ENCODE data around the gene TAF10. TPM values are rescaled to one million over a fixed set of nuclear protein-coding genes. Genes with fewer than 3 reads are reported as not detected.
A peak's percentile ranks its signal among the peaks of the same experiment; 100 is the strongest.

Gene TAF10
- 76.0 TPM for total RNA-seq

DNA sequence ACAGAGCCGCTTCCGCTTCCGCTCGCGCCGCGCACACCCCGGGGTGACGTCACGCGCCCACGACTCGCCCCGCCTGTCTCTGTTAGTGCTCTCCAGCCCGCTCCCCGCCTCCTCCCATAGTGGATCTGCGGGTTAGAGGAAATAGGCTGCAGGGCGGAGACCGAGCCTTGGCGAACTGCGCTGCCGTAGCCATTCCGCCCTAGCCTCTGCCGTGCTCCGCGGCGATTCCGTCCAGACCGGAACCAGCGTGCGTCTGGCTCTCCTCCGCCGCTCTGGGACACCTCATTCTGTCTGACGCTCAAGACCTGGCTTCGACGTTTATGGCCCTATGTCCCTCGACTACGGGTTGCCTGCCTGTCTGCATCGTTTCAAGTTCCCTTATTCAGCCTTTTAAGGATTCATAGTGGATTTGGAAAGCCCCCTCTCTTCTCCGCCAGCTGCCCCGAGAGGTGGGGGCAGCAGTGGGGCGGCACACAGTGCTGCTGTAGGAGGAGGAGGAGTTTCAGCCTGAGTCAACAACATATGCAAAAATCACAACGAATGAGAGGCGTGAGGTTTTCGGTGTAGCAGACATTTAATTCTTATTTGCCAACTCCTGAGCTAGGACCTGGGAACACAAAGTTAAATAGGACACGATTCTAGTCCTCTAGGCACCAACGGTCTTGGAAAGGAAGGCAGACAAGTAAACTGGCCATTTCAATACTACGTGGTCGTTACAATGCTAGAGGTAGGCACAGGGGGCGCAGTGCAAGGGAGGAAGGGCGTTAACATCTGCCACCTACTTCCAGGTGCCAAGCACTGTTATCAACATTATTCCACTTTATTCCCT is at the start of gene TAF10:
Gene TAF10, minus strand, starts transcription at position 4 of the 829 bp plus-strand sequence. CDS start 27 bp downstream, outside the sequence.
- TF ChIP-seq, protein P1, sequence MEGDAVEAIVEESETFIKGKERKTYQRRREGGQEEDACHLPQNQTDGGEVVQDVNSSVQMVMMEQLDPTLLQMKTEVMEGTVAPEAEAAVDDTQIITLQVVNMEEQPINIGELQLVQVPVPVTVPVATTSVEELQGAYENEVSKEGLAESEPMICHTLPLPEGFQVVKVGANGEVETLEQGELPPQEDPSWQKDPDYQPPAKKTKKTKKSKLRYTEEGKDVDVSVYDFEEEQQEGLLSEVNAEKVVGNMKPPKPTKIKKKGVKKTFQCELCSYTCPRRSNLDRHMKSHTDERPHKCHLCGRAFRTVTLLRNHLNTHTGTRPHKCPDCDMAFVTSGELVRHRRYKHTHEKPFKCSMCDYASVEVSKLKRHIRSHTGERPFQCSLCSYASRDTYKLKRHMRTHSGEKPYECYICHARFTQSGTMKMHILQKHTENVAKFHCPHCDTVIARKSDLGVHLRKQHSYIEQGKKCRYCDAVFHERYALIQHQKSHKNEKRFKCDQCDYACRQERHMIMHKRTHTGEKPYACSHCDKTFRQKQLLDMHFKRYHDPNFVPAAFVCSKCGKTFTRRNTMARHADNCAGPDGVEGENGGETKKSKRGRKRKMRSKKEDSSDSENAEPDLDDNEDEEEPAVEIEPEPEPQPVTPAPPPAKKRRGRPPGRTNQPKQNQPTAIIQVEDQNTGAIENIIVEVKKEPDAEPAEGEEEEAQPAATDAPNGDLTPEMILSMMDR (IDR thresholded peaks at IDR 0.05) = peak in 2 of 3 experiments; percentile 43 to 47
- H3K4me3 ChIP-seq = peak within 1 kb of the TSS; percentile 76 to 95
- H3K27me3 ChIP-seq = no peaks in the 10 kb centered on the region
- DNase-seq (ENCODE audit: low spot score in 2 of 2) = peak; percentile 95 to 99
- peaks cover 18 to 37% of the 10 kb centered on the region in 2 donors for H3K4me1 ChIP-seq
- H3K9me3 ChIP-seq = no peaks in the 10 kb centered on the region
- H3K27ac ChIP-seq = peak within 1 kb of the TSS; percentile 95 to 97
- H3K36me3 ChIP-seq = peaks cover 45 to 56% of the 10 kb centered on the region in 2 donors
- intact Hi-C loops (cut with DNase I) = loop anchor here (2.0 to 5.0 kb wide), 3 partner anchors 42 to 375 kb away; partner anchors contain the start of genes CNGA4 and DCHS1

DNA sequence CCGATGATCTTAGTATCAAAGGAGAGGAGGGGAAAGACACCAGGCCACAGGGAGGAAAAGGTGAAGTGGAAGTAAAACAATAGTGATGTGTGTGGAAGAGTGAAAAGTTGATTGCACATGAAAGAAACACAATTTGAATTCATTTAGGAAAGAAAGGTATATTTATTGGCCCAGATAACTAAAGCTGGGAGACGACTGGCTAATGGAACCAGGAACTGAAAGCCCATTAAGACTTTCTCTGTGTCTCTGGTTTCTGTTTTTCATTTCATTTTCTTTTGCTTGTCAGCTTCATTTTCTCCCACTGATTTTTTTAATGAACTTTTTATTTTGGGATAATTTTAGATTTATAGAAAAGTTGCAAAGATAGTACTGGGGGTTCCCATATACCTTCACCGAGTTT is 48.7 kb upstream of the TAF10 start:
- no peak overlapping the region for H3K4me3 ChIP-seq
- TF ChIP-seq, protein P1 (IDR thresholded peaks at IDR 0.05) = no peak
- intact Hi-C loops (cut with DNase I) = no loop called here
- no peaks in the 10 kb centered on the region for H3K36me3 ChIP-seq
- no peaks in the 10 kb centered on the region for H3K9me3 ChIP-seq
- no peak for DNase-seq (ENCODE audit: low spot score in 2 of 2)
- H3K27me3 ChIP-seq = no peaks in the 10 kb centered on the region
- peaks cover 0 to 11% of the 10 kb centered on the region in 2 donors for H3K4me1 ChIP-seq
- no peak overlapping the region for H3K27ac ChIP-seq

DNA sequence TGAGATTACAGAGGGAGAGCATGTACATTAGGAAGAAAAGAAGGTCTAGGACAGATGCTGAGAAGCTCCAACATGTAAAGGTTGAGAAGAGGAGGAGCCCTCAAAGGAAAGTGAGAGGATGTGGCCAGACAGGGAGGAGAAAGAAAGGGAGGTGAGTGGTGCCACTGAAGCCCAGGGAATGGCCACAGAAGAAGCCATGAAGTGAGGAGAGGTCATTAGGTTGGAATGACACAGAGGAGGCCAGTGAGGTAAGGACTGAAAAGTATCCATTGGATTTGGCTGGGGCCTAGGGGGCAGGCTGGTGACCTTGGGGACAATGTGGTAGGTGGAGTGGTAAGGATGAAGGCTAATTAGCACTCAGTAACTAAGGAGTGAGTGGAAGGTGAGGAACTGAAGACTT is 46.6 kb upstream of the TAF10 start:
- H3K36me3 ChIP-seq = no peaks in the 10 kb centered on the region
- TF ChIP-seq, protein P1 (IDR thresholded peaks at IDR 0.05) = no peak
- no peak for DNase-seq (ENCODE audit: low spot score in 2 of 2)
- H3K27me3 ChIP-seq = no peaks in the 10 kb centered on the region
- H3K4me3 ChIP-seq = no peak overlapping the region
- intact Hi-C loops (cut with DNase I) = no loop called here
- peaks cover 0 to 14% of the 10 kb centered on the region in 2 donors for H3K4me1 ChIP-seq
- H3K27ac ChIP-seq = no peak overlapping the region
- H3K9me3 ChIP-seq = no peaks in the 10 kb centered on the region

DNA sequence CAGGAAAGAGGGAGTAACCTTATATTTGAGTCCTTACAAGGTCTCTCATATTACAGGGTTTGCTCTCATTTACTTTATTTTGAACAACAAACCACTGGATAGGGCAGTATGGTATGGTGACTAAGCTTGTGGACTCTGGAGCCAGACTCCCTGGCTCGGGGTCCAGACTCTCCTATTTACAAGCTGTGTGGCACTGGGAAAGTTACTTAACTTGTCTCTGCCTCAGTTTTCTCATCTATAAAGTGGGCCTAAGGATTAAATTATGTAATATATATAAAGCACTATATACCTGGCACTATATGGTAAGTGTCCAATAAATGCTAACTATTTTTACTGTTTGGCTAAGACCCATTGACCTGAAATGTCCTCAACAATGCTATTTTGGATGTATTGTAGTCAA is 45.3 kb upstream of the TAF10 start:
- Histone ChIP-seq H3K36me3 (no peaks in the 10 kb centered on the region), H3K27ac (peak overlapping the region; percentile 80 to 91), H3K4me3 (peak overlapping the region in 1 of 2 donors; percentile 75), H3K4me1 (peaks cover 0 to 14% of the 10 kb centered on the region in 2 donors), H3K27me3 (no peaks in the 10 kb centered on the region), H3K9me3 (no peaks in the 10 kb centered on the region)
- DNase-seq (ENCODE audit: low spot score in 2 of 2) = no peak
- TF ChIP-seq, protein P1 (IDR thresholded peaks at IDR 0.05) = no peak
- intact Hi-C loops (cut with DNase I) = loop anchor here (1.0 kb wide), 1 partner anchor 26 kb away; the partner anchor contains the start of gene MRPL17

DNA sequence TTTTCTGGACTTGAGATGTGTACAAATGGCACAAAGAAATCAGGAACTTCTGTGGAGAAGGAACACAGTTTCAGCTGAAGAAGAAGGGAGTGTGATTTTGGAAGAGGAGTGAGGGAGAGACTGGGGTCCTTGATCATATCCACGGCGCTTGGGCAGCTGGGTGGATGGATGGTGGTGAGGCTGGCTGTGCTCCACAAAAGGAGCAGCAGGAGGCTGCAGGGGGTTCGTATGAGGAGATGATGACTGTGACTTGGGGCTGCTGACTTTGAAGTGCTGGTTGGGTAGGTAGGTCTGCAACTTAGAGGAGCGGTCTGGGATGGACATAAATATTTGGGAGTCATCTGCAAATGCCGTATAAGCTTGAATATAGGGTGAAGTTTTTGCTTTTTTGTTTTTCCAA is 44.9 kb upstream of the TAF10 start:
- Histone ChIP-seq H3K4me1 (peaks cover 0 to 14% of the 10 kb centered on the region in 2 donors), H3K36me3 (no peaks in the 10 kb centered on the region), H3K27ac (peak overlapping the region; percentile 80 to 91), H3K4me3 (peak overlapping the region; percentile 53 to 75), H3K27me3 (no peaks in the 10 kb centered on the region), H3K9me3 (no peaks in the 10 kb centered on the region)
- DNase-seq (ENCODE audit: low spot score in 2 of 2) = no peak
- intact Hi-C loops (cut with DNase I) = loop anchor here (1.0 kb wide), 1 partner anchor 26 kb away; the partner anchor contains the start of gene MRPL17
- TF ChIP-seq, protein P1 (IDR thresholded peaks at IDR 0.05) = no peak
